GM18505 (cell line): ENCODE measurements around the gene LMO7.
"Not testable (repeated sequence)": the region's sequence is repeated elsewhere in the genome, so short reads cannot be mapped to it uniquely, and the experiment has no call there.

Experiments
- ATAC-seq: cut with Tn5 transposase; IDR thresholded peaks from one replicate; pipeline ENCODE4 v1.9.1; 2021; ENCODE audit not compliant: unreplicated experiment
- POLR2A ChIP-seq: IDR thresholded peaks from 4 replicates; pipeline ENCODE4 v1.6.1; 2011; ENCODE audit warnings: borderline replicate concordance; ENCODE audit not compliant: insufficient read depth, insufficient read length; ENCODE audit errors: extremely low read depth

The LMO7 gene

DNA sequence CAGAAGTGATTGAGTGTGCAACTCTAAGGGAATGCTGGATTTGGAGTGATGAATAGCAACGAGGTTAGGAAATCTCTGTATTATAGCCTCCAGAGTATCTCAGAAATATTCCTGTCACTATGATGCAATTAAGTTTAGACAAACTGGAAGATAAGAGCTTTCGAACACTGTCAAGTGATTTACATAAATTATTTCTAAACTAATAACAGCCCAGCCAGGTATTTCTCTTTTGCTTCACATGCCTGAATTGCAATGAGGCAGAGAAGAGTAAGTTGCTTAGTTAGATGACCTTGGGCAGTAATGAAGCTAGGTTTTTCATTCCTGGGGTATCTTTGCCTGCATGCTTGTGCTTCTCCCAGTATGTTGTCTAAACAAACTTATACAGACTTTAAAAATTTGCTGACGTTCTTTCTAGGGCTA lies 134.5 kb downstream of the LMO7 start:
- ATAC-seq, result no peak
- TF ChIP-seq POLR2A, result no peak

DNA sequence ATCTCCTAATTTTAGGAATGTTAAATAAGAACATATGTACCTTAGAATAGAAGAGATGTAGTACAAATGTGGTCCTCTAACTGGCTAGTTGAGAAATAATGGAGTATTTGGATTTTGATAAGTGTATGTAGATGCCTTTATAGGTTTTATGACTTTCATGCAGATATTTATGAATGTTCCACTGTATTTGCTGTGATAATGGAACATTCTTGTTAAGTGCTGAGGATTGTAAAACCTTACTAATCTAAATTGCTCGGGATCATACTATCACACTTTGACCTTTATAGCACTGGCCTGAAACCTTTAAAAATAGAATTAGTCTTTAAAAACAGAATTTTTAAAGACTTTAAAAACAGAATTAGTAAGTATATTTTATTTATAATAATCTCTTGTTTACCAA lies 135.1 kb downstream of the LMO7 start:
- no peak for ATAC-seq
- no peak for TF ChIP-seq POLR2A

DNA sequence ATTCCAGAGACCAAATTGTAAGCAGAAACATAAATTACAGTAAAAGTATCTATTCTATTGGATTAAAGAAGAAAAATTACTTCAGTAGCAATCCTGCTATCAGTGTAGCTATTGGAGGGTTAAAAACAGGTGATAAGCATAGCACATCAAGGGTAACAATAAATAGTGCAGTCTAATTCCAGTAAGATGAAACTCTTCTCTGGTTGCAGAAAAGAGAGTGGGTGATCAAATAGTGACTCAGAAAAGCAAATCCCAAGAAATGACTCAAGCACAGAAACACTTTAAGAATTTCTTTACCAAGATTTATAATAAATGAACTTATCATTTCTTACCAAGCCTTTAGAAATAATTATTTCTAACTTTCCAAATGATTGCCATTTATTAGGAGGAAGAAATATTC lies 135.7 kb downstream of the LMO7 start:
- no peak for TF ChIP-seq POLR2A
- ATAC-seq, result no peak

- ATAC-seq, result no peak
- no peak for TF ChIP-seq POLR2A
Measured at GRCh38 chr13:75774176-75774575, 138.0 kb downstream of the LMO7 start.

DNA sequence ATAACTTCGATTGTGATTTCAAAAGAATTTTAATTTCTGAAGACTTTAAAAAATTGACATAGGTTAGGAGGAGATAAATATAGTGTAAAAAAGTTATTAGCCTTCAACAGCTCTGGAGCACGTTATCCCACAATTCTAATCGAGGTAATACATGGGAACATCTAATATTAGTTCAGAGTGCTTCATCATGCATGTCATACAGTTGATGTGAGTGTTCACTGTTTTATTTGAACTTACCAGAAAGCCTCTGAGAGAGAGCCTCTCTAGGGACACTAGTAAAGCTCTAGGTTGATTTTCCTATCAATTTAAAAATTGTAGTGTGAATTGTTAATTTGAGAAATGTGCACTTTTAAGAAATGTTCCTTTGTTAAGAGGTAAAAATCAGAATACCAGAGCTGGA lies 140.4 kb downstream of the LMO7 start:
- no peak for TF ChIP-seq POLR2A
- no peak for ATAC-seq

DNA sequence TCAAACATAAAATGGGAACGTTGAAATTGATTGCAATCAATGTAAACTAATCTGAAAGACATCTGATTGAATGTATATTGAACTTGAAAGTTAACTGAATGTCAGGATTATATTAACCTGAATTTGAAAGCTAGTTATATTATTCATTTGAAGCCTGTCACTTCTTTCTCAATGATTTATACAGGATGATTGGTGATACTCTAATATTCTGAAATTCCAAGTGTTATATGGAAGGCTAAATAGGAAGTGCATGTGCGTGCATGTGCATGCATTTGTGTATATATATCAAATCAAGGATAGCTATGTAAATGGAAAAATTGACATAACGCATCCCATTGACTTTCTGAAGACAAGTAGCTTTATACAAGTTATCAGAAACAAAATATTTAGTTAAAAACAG lies 143.3 kb downstream of the LMO7 start:
- no peak for TF ChIP-seq POLR2A
- ATAC-seq, result no peak

DNA sequence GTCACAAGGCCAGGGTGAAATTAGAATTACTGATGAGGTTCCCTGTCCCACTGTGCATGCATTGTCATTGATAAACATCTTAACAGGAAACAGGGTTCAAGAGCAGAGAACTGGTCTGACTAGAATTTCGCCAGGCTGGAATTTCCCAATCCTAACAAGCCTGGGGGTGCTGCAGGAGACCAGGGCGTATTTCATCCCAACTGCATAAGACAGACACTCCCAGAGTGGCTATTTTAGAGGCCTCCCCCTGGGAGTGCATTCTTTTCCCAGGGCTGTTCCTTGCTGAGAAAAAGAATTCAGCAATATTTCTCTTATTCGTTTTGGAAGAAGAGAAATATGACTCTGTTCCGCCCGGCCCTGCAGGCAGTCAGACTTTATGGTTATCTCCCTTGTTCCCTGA lies 144.0 kb downstream of the LMO7 start:
- ATAC-seq, result not testable (repeated sequence)

DNA sequence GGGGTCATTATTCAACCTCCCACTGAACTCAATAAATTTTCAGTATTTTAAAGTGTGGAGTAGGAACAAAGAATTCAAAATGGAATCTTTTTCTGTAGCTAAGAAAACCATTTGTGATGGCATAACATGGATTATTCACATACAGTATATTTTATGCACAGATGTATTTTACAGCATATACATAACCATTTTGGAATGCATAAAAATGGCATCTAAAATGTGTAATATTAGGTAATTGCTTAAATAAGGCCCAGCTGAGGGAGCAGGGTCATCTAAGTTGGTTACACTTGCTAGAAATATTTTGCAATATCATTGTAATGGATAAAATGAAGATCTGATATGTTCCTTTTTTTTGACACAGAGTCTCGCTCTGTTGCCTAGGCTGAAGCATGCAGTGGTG lies 146.9 kb downstream of the LMO7 start:
- TF ChIP-seq POLR2A, result no peak
- ATAC-seq, result no peak

GRCh38 chr13:75784003-75784402 lies 147.9 kb downstream of the LMO7 start:
- TF ChIP-seq POLR2A, result no peak
- ATAC-seq, result no peak

- TF ChIP-seq POLR2A, result no peak
Measured at GRCh38 chr13:75785130-75785529, 149.0 kb downstream of the LMO7 start.

DNA sequence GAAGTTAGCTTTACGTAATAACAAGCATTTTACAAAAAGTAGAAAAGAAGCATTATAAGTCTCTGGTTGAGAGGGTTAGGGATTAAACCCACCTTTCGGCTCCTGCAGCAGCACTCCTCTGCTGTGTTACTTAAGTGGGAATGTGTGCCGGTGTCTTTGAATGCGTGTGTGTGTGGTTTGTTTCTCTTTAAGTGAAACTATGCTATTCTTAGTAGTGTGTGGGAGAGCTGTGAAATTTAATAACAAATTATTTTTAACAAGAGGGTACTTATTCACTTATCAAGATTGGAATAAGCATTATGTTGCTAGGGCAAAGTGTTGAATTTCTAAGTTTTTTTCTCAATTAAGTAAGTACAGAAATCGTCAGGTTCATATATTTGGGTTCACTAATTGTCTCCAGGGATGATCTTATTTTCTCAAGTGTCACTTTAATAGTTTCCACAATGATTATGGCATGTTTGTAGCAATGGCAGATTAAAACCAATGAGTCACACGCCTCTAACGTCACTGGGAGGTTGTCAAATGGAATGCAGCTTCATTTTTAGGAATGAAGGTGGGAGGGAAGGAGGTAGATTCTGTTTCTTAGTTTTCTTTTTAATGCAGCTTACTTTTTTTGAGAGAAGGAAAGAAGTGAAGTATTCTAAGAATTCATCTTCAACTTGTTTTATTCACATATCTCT lies 151.3 kb downstream of the LMO7 start:
- no peak for ATAC-seq
- no peak for TF ChIP-seq POLR2A

More at GRCh38 chr13:75785130-75785529, 149.0 kb downstream of the LMO7 start:
- ATAC-seq, result no peak

DNA sequence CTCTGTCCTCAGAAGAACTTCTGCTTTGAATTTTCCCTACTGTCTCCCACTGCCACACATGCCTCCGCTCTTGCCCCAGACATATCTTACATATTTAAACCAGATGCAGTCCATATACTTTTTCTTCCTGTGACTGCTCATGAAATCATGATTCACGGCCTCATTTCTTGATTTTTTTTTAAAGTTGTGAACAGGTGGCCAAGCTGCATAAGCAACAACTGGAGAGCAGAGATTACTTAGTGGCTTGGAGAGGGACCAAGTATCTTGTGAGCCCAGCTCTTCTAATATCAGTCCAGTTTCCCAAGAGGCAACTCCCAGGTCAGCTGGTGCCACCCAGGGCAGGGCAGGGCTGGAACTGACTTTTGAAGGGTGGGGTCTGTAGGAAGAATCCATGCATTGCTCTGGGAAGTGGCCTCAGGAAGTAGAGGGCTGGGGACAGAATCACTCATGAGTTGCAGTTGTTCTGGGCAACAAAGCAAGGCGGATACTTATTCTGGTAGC lies 152.4 kb downstream of the LMO7 start:
- no peak for ATAC-seq
- no peak for TF ChIP-seq POLR2A

- no peak for TF ChIP-seq POLR2A
- ATAC-seq, result no peak
Measured at GRCh38 chr13:75789451-75790197, 153.5 kb downstream of the LMO7 start.
